HPDE6-E6E7 (cell line): ENCODE data around the gene GJB4.
"Not testable (repeated sequence)": the region's sequence is repeated elsewhere in the genome, so short reads cannot be mapped to it uniquely, and the experiment has no call there.

Experiments used
- DNase-seq: peaks from one replicate; pipeline ENCODE4 v3.0.0; 2011; ENCODE audit warnings: missing footprints; ENCODE audit errors: extremely low spot score

GJB4 gene

DNA sequence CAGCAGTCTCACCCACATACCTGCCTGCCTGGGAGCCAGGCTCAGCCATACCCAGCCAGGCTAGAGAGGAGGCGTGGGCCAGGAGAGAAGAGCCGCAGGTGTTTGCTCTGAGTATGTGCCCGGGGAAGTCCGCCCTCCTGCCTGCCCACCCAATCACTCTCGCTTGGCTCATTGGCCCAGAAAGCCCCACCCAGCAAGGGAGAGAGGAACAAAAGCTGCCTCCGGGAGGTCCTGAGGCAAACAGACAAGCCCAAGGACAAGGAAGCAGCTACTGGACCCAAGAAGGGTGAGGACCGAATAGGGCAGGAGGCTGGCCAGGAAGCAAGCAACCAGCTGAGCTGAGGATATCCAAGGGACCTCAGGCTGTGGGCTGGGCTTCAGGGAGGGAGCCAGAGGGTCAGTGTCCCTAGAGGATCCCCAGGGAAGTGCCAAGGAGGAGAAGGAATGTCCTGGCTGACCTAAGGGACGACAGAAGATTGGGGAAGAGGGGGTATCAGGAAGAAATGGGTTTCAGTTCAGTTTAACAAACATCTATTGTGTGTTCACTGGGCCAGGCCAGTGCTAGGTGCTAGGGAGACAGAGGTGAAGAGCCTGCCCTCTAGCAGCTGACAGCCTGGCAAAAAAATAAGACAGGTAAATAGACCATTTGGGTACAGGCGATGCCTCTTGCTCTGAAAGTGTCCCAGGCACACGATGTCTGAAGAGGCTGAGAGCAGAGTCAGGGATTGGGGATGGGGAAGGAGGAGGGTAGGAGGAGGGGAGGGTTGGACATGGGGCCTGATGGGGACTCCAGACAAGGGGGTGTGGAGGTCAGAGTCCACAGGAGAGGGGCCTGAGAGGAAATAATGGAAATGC, at the start of gene GJB4:
Gene GJB4 (plus strand): TSS at position 238 of the 855 bp plus-strand sequence. CDS start 1,515 bp downstream, outside the sequence.
- DNase-seq = no peak

DNA sequence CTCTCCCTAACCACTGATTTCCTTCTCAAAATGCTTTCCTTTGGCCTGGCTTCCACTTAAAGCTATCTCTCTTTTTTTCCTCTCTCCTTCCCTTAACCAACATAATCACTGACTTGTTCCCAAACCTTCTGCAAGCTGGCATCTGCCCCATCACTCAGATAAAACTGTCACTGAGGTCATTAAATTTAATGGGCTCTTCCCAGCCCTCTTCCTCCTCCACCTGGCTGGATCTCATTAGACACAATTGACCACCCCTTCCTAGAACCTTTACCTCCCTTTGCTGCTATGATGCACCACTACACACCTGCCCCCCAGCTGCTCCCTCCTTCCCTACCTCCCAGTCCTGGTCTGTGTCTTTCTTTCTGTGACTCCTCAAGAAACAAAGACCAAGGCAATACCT, 48.7 kb upstream of the GJB4 start:
- no peak for DNase-seq

DNA sequence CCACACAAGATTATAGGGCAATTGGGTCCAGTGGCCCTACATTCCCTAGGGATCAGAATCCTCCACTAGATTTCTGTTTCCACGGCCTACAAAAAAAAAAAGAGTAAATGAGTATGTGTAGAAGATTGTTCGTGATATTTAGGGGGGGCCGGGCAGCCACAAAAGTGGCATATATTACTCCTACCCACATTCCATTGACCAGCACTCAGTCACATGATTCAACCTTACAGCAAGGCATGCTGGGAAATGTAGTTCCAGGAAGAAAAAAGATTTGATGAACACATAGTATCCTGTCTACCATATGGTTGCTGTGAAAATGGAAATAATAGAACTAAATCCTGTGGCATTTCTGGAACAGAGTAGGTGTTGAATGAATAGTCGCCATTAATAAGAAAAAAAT, 48.1 kb upstream of the GJB4 start:
- no peak for DNase-seq

DNA sequence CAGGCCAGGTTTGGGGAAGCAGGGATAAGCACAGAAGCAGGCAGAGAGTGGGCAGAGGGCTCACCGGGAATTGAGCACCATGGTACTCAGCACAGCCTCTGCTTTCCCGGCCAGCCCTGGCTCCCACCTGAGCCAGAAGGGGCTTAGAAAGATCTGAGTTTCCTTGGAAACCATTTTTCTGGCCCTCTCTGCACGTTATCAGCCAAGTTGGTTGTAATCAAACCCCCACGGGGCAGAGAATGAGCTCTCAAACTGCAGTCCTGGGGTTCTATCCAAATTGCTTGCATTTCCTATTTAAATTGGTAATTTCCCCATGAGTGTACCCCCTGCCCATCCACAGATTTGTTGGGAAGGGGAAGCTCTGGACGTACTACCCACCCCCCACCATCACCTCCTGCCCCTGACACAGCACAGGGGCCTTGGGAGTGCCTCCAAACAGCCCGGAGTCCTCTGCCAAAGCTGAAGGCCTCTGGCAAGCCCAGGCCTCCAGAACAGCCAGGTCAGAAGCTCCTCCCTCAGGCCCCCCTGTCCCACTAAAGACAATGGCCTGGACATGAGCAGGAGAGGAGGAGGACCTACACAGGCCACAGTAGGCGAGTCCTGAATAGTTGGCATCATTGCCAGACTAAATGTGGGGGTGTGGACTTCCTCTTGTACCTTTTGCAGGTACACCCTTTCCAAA, 47.4 kb upstream of the GJB4 start:
- DNase-seq = no peak

DNA sequence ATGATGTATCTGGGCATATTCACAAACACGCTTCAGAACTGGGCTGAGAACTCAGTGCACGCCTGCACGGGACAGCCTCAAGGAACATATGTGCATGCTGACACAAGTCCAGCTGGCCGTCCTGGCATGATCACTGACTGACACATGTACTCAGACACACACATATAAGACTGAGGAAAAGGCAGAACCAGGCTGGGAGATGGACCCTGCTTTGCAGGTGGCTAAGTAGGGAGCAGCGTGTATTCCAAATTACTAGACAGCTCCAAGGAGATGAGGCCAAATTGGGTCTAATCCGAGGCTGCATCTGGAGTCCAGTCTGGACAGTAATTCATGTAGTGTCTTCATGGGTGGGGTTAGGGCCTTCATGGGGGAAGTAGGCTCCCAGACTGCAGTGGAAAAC, 46.1 kb upstream of the GJB4 start:
- DNase-seq = no peak

DNA sequence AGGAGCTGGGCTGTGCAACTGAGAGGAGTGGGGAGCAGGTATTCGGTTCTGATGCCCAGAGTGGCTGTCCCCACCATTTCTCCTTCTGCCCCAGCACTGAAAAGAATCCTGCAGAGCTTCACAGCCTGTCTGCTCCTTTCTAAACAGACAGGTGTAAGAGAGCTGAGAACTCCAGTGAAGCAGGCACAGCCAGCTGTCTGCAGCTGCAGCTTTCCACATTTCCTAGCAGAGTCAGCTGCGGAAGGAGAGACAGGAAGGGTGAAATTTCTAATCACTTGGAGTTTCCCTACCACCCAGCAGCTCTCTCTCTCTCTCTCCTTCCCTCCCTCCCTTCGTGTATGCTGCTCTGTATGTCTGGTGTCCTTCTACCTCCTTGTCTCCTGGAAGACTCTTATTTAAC, 45.2 kb upstream of the GJB4 start:
- DNase-seq = no peak

DNA sequence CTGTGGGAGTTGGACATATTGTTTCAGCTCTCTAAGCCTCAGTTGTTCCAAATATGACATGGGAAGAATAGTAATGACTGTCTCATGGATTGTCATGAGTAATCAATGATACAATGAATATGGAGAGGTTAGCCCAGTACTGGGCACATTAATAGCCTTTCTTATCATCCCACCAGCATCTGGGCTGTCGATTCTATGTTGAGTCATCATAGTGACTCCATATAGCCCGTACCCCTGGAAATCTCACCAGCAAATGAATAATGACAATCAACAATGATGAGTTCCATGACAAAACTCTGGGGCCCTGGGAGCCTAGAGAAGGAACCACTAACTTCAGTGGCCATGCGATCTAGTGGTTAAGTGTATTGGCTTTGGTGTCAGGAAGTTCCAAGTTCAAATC, 44.4 kb upstream of the GJB4 start:
- no peak for DNase-seq

DNA sequence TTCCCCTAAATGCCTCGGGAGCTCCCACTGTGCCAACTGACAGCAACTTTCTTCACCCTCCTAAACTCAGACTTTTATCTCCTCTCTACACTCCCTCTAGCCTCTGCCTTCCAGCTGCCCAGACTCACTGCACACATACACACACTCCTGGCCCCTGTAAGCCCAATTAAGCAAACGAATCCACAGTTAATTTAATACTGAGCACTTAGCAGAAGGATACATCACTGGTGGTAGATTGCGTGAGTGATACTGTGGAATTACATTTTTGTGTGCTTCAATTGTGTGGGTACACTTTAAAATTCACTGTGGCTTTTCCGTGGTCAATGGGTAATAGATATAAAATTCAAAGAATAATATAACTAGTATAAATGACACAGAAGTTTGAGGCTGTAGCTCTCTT, 38.3 kb upstream of the GJB4 start:
- DNase-seq = no peak

DNA sequence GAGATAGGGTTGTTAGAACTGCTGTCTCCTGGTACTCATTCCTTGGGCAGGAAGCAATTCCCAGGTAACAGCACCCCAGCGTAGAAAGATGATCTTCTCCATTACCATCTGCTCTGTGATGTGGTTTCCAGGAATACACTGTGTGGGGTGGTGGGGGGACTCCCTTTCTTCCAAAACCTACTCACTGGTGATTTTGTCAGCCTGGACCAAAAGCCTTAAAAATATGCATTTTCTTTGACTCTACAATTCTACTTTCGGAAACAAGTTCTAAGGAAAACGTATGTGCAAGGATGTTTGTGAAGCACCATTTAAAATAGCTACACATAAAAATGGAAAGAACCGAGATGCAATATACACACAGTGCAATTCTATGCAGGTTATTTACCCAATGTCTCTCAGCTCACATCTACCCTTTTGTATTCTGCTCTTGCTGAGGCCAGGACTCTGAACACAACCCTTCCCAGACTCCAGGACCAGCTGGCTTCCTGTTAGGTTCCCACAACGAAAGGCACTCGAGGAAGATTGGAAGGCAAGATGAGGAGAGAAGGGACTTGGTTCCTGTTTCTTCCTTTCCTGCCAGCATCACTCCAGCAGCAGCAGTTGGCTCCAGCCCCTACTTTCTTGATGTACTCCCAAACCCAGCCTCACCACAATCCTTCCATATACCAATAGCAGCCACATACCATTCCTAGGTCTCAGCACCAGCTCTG, 37.7 kb upstream of the GJB4 start:
- no peak for DNase-seq

DNA sequence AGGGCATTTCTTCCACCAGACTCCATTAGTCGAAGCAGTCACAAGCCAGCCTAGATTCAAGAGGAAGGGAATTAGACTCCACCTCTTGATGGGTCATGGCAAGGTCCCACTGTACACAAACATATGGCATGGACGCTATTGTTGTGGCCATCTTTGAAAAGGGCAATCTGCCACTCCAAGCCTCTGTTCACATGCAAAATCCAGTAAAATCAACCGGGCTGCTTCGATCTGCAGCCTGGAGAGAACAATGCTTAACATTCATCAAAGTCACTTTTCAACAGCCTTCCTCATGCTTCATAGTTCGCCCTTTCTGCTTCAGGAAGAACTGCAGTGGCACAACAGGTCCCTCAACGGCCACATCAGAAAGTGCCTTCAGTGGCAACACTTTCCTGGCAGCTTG, 32.7 kb upstream of the GJB4 start:
- no peak for DNase-seq

DNA sequence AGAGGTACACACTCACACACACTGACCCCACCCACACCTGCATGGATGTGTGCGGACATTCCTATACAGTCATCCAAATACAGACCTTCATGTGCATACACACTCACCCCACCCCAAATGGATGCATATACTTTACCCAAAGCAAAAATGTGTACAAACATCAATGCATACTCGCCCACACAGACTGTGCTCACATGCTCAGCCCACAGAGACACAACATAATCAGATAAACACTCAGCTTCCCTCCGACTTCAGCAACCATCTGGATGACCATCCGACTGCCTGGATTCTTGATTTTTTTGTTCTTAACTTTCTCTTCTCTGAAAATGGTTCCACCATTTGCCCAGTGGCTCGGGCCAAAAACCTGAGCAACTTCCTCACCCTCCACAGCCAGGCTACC, 29.1 kb upstream of the GJB4 start:
- no peak for DNase-seq

DNA sequence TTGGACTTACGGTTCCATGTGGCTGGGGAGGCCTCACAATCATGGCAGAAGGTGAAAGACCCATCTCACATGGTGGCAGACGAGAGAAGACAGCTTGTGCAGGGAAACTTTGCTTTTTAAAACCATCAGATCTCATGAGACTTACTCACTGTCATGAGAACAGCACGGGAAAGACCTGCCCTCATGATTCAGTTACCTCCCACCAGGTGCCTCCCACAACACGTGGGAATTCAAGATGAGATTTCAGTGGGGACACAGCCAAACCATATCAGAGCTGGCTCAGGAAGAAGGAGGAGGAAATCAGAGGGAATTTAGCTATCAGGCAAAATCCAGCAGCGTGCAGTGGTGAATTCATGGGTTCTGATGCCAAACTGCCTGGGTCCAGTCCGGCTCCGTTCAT, 26.7 kb upstream of the GJB4 start:
- DNase-seq = not testable (repeated sequence)

DNA sequence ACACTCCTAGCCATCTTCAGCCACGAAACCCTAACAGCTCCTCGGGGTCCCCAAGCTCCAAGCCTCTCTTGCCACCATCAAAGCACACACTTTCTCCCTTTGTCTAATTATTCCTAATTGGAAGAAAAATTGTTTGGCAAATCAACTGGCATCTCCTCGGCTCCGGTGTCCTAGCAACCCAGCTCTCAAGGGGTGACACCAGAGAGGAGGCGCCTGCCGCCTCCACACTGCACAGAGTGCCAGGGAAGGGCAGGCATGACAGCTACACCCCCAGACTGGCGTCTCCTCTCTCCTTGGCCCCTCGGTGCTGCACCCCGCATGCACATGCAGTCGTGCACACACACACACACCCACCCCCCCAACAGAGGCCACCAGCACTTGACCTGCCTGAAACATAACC, 22.8 kb upstream of the GJB4 start:
- DNase-seq = no peak

DNA sequence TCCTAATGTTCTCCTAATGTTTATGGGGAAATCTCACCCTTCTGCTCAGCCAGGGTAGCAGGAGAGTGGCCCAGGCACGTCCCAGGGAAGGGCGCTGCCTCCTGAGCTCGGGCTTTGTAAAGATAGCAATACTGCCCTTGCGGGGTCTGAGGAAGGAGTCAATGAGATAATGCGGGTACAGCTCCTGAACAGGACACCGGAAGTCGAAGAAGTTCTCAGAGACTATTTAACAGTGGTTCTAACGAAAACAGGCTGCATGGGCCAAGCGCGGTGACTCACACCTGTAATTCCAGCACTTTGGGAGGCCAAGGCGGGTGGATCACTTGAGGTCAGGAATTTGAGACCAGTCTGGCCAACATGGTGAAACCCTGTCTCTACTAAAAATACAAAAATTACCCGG, 22.3 kb upstream of the GJB4 start:
- not testable (repeated sequence) for DNase-seq

DNA sequence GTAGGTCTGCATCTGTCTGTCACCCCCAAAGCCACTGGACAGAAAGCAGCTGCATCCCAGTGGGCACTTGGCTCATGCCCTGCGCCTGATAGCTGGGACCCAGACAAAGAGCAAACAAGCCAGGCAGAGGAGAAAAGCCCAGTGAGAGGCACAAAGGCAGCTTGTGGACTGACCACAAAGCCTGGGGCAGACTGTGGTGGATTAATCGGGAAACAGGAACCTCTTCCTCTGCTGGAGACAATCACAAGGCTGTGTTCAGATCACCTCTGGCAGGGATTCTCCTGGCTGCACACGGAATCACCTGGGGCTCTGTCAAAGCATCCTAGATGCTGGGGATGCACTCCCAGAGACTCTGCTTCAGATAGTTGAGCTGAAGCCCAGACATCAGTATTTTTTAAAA, 19.9 kb upstream of the GJB4 start:
- no peak for DNase-seq

DNA sequence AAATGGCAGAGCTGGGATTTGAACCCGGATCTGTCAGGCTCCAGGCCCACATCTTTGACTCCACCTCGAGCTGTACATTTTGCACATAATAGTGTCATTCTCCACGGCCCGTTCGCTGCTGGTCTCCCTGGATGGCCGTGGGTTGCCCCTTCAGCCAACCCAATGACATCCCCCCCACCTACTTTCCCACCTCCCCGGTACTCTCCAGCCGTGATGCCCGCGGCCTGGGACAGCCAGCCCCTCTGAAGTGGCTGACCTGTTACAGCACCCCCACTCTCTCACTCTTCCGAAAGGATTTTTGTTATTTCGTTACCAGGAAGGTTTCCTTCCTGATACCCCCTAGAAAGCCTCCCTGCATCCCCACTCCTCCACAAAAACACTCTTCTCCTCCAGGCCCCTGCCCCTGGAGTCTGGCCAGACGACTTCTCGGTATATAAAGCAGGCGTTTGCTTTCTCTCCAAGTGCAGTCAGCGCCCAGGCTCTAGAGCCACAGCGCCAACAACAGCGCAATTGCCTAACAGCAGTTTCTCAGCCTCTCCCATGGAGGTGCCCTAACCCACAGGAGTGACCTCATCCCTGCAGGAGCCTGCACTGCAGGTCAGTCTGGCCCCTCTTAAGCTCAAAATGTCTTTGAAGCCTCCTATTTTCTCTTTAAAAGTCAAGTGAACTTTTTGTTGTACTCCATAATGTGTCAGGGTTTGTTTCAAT, 19.2 kb upstream of the GJB4 start:
- DNase-seq = no peak

DNA sequence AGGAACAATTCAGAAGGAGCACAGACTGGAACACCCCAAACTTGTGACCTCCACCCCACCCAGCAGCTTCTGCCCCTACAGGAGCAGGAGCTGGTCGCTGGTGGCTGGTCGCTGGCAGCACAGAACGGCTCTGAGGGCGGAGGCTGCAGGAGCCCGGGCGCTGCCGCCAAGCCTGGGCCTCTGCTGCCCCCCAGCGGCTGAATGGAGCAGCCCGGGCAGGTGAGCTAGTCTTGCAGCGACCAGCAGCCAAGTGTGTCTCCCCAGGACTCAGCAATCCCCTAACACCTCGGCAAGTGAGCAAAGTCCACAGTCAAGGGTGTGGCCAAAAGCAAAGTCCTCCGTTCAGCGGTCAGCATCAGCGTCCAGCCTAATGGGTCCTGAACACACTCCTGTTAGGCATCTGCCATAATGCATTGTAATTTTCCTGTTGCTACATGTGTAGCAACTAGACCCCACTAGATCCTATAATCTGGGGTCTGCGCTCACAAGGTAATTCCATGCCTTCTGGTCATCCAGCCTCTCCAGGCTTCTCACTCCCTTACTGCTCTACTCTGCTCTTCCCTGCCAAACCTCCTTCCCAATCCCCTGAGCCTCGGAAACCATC, 16.8 kb upstream of the GJB4 start:
- peak; percentile 88 for DNase-seq

DNA sequence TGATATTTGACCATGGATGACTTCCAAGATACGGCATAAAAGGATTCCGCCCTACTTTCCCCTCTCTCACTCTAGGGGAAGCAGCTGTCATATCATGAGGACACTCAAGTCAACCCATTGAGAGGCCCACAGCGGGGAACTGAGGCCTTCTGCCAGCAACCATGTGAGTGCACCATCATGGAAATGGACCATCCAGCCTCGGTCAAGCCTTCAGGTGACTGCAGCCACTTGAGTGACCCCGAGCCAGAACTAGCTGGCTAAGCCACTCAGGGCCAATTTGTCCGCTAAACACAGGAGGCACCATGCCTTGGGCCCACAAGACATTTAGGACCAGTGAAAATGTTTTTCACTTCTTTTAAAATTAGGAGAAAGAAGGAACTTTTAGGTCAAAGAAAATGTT, 15.8 kb upstream of the GJB4 start:
- DNase-seq = no peak

DNA sequence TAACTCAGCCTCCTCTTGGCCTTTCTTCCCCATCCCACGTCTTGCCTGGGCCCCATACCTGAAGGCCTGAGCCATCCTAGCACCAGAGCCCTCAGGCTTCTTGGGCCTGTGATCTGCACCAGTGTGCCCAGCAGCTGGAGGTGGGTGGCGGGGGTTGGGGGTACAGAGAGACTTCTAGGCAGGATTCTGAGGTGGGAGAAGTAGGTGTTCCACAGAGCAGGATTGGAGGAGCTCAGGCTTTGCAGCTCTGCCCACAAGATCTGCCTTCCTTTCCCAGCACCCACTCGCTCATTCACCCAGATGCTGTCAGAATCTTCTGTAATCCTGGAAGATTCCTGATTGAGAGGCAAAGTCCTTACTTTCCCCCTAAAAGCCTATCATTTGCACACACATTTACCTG, 14.7 kb upstream of the GJB4 start:
- DNase-seq = no peak

DNA sequence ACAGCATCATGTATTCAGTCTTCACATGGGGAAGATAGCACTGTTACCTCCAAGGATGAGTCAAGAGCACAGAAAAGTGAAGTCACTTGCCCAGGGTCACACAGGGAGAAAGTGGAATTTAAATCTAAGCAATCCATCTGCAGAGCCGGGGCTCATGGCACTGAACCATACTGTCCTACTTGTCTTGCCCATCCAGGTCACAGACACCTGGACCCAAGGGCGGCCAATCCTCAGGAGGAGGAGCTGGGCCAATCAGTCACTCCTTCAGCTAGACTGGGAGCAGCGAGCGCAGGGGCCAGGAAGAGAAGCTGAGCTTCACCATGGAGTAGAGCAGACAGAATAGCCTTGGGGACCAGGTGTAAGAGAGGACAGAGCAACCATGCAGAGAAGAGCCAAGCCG, 13.9 kb upstream of the GJB4 start:
- DNase-seq = no peak

DNA sequence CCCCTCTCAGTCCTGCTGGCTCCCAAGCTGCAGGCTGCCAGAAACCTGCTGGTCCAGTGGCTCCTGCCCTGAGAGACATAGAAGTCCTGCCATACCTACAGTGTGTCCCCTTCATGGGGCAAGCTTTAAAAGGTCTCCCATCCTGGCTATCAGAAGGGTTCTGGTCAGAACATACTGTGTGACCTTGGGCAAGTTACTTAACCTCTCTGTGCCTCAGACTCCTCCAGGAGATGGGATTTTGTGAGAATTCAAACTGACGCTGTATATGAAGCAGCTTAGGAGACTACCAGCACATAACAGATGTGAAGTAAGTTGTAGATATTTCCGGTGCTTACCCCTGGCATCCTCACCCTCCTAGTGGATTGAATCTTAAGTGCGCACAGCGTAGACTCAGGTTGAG, 13.4 kb upstream of the GJB4 start:
- DNase-seq = no peak
